ENCODE measurements around the gene SUGCT. TPM values are rescaled to one million over a fixed set of nuclear protein-coding genes. Genes with fewer than 3 reads are reported as not detected.

SUGCT gene
- total RNA-seq, 1 donor from 2014 or later = 1.6 TPM

DNA sequence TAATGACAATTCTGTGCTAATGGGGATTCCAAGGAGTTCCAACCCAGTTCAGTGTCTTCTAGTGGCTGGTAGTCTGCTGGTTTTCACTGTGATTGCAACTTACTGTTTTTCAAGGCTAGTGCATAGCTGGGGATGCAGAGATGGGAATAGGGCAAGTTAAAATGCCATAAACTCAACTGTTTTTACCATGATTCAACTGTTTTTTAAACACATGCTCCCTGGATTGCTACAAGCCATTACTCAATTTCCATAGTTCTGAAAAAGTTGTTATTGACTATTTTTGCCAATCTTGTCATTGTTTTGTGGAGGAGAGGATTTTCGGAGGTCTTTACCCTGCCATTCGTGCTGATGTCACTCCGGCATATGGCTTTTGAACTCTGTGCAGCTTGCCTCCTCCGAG is 245.3 kb downstream of the SUGCT start:
- no peak overlapping the region for H3K4me3 Mint-ChIP-seq (ENCODE audit: unreplicated experiment)
- H3K36me3 Mint-ChIP-seq (ENCODE audit: low read depth, unreplicated experiment) = no peaks in the 10 kb centered on the region
- no peaks in the 10 kb centered on the region for H3K4me1 Mint-ChIP-seq (ENCODE audit: unreplicated experiment)
- no peaks in the 10 kb centered on the region for H3K27me3 Mint-ChIP-seq (ENCODE audit: unreplicated experiment)
- DNase-seq (ENCODE audit: low spot score) = no peak
- TF ChIP-seq, protein P1, sequence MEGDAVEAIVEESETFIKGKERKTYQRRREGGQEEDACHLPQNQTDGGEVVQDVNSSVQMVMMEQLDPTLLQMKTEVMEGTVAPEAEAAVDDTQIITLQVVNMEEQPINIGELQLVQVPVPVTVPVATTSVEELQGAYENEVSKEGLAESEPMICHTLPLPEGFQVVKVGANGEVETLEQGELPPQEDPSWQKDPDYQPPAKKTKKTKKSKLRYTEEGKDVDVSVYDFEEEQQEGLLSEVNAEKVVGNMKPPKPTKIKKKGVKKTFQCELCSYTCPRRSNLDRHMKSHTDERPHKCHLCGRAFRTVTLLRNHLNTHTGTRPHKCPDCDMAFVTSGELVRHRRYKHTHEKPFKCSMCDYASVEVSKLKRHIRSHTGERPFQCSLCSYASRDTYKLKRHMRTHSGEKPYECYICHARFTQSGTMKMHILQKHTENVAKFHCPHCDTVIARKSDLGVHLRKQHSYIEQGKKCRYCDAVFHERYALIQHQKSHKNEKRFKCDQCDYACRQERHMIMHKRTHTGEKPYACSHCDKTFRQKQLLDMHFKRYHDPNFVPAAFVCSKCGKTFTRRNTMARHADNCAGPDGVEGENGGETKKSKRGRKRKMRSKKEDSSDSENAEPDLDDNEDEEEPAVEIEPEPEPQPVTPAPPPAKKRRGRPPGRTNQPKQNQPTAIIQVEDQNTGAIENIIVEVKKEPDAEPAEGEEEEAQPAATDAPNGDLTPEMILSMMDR (IDR thresholded peaks at IDR 0.05; ENCODE audit: unreplicated experiment) = no peak
- no peak overlapping the region for H3K27ac Mint-ChIP-seq (ENCODE audit: unreplicated experiment)
- H3K9me3 Mint-ChIP-seq (ENCODE audit: unreplicated experiment) = peaks cover 4% of the 10 kb centered on the region

DNA sequence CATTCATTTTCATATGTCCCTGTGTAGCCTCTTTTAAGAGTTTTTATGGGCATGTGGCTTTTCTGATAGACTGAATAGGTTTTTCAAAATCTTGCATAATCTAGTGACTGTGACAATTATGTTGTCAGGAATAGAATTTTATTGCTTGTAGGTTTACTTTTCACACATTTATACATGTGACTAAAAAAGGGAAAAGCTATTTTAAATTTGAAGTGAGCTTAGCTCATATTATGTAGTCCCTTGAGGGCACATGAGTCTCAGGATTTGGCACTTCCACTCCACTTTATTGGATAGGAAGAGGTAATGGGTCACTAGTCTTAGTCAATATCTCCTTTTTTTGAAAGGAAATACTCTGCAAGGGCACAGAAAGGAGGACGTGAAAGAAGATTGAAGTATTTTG is 247.3 kb downstream of the SUGCT start:
- peaks cover 4% of the 10 kb centered on the region for H3K9me3 Mint-ChIP-seq (ENCODE audit: unreplicated experiment)
- DNase-seq (ENCODE audit: low spot score) = no peak
- TF ChIP-seq, protein P1 (IDR thresholded peaks at IDR 0.05; ENCODE audit: unreplicated experiment) = no peak
- no peaks in the 10 kb centered on the region for H3K36me3 Mint-ChIP-seq (ENCODE audit: low read depth, unreplicated experiment)
- no peaks in the 10 kb centered on the region for H3K4me1 Mint-ChIP-seq (ENCODE audit: unreplicated experiment)
- H3K4me3 Mint-ChIP-seq (ENCODE audit: unreplicated experiment) = no peak overlapping the region
- no peak overlapping the region for H3K27ac Mint-ChIP-seq (ENCODE audit: unreplicated experiment)
- no peaks in the 10 kb centered on the region for H3K27me3 Mint-ChIP-seq (ENCODE audit: unreplicated experiment)

DNA sequence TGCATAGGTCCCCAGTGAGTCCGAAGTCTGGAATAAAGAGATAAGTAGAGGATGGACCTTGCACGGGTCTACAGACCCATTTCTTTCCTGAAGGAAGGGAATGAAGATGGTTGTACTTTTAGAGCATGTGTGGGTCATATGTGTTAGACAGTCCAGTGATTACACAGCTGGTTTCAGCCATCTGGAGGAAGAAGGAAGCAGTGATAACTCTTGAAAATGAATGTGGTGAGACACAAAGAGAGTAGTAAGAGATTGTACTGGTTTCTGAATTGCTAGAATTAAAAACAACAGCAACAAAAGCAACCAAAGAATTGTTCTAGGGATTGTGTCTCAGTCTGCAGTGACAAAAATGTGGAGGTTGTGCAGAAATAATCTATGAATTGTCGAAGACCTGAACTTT is 258.9 kb downstream of the SUGCT start:
- no peak for DNase-seq (ENCODE audit: low spot score)
- H3K9me3 Mint-ChIP-seq (ENCODE audit: unreplicated experiment) = no peaks in the 10 kb centered on the region
- TF ChIP-seq, protein P1 (IDR thresholded peaks at IDR 0.05; ENCODE audit: unreplicated experiment) = no peak
- no peak overlapping the region for H3K4me3 Mint-ChIP-seq (ENCODE audit: unreplicated experiment)
- H3K36me3 Mint-ChIP-seq (ENCODE audit: low read depth, unreplicated experiment) = no peaks in the 10 kb centered on the region
- H3K4me1 Mint-ChIP-seq (ENCODE audit: unreplicated experiment) = no peaks in the 10 kb centered on the region
- no peak overlapping the region for H3K27ac Mint-ChIP-seq (ENCODE audit: unreplicated experiment)
- no peaks in the 10 kb centered on the region for H3K27me3 Mint-ChIP-seq (ENCODE audit: unreplicated experiment)

DNA sequence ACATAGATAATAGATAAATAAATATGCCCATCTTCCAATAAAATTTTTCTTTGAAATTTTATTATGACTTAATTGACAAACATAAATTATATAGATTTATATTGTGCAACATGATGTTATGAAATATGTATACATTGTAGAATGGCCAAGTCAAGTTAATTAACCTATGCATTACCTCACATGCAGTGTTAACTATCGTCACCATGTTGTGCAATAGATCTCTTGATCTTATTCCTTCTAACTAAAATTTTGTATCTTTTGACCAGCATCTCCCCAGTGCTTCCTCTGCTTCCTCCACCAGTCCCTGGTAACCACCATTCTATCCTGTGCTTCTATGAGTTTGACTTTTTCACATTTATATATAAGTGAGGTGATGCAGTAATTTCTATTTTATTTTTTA is 259.6 kb downstream of the SUGCT start:
- no peaks in the 10 kb centered on the region for H3K27me3 Mint-ChIP-seq (ENCODE audit: unreplicated experiment)
- no peak for DNase-seq (ENCODE audit: low spot score)
- H3K36me3 Mint-ChIP-seq (ENCODE audit: low read depth, unreplicated experiment) = no peaks in the 10 kb centered on the region
- H3K9me3 Mint-ChIP-seq (ENCODE audit: unreplicated experiment) = no peaks in the 10 kb centered on the region
- no peaks in the 10 kb centered on the region for H3K4me1 Mint-ChIP-seq (ENCODE audit: unreplicated experiment)
- no peak overlapping the region for H3K4me3 Mint-ChIP-seq (ENCODE audit: unreplicated experiment)
- H3K27ac Mint-ChIP-seq (ENCODE audit: unreplicated experiment) = no peak overlapping the region
- TF ChIP-seq, protein P1 (IDR thresholded peaks at IDR 0.05; ENCODE audit: unreplicated experiment) = no peak

DNA sequence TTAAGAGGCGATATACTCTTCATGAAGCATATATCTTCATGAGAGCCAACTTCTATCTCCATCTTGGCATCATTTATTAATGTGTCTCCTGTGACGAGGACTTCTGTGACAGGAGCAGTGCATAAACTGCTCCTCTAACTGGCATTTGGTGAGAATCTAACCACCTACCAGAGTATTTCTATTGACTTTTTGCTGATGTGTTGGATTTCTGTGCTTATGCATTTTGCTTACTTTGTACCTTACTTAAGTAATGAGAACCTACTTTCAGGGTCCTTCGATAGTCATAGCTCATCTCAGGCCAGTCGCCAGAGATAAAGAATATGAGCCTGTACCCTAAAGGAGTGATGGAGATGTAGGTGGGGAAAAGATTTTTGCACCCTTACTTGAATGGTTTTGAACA is 265.7 kb downstream of the SUGCT start:
- TF ChIP-seq, protein P1 (IDR thresholded peaks at IDR 0.05; ENCODE audit: unreplicated experiment) = no peak
- DNase-seq (ENCODE audit: low spot score) = no peak
- no peak overlapping the region for H3K27ac Mint-ChIP-seq (ENCODE audit: unreplicated experiment)
- no peak overlapping the region for H3K4me3 Mint-ChIP-seq (ENCODE audit: unreplicated experiment)
- no peaks in the 10 kb centered on the region for H3K27me3 Mint-ChIP-seq (ENCODE audit: unreplicated experiment)
- H3K4me1 Mint-ChIP-seq (ENCODE audit: unreplicated experiment) = peaks cover 4% of the 10 kb centered on the region
- no peaks in the 10 kb centered on the region for H3K36me3 Mint-ChIP-seq (ENCODE audit: low read depth, unreplicated experiment)
- no peaks in the 10 kb centered on the region for H3K9me3 Mint-ChIP-seq (ENCODE audit: unreplicated experiment)

Data from endothelial cell (in vitro differentiated cells).